Measurements from ENCODE around the gene DCP1A. TPM values are rescaled to one million over a fixed set of nuclear protein-coding genes. Genes with fewer than 3 reads are reported as not detected.

DCP1A gene
- total and polyA plus RNA-seq, 9 of the 15 experiments (the other 6 are each of a cell fraction or from before 2014, with no cell fraction given) = 6.6 to 33.7 (median 13.3) TPM

- TF ChIP-seq XRCC3 (IDR thresholded peaks at IDR 0.05) = no peak
- WGBS (ENCODE audit: insufficient coverage, low coverage, missing lambda C conversion rate) = 0% methylated on average over 1 of the region's 1 CpG
- no peak for FAIRE-seq
- no peaks in the 10 kb centered on the region for H3K36me3 ChIP-seq (ENCODE audit: control insufficient read depth, insufficient read depth, low read length)
- H3K4me1 ChIP-seq (replicated peaks in 1 of 2; ENCODE audit: control insufficient read depth in 2 of 2, insufficient read depth in 2 of 2, low read length in 2 of 2) = no peaks in the 10 kb centered on the region
- H4K20me1 ChIP-seq (replicated peaks; ENCODE audit: control insufficient read depth, insufficient read depth, low read length) = no peaks in the 10 kb centered on the region
- no peaks in the 10 kb centered on the region for H3K9me1 ChIP-seq (ENCODE audit: control insufficient read depth, insufficient read depth, low read length)
- in situ Hi-C loops (cut with MboI) = no loop called here
- ATAC-seq = no peak
- no peaks in the 10 kb centered on the region for H3K79me2 ChIP-seq (ENCODE audit: control insufficient read depth, insufficient read depth, low read length)
- POLR2A ChIA-PET = no interaction called here
- no peak overlapping the region for H3K9ac ChIP-seq (ENCODE audit: insufficient read depth in 1 of 2, low read depth in 2 of 2, low read length in 2 of 2)
- CTCF ChIA-PET (ENCODE audit: low intra/inter-chr PET ratio) = no interaction called here
- BruUV-seq (replicated peaks) = no TSS peak
- intact Hi-C loops (cut with micrococcal nuclease) = no loop called here
- H2AFZ ChIP-seq (ENCODE audit: low read depth, low read length) = no peak overlapping the region
- H3K27me3 ChIP-seq (ENCODE audit: control insufficient read depth in 2 of 2, insufficient read depth in 2 of 2, low read length in 2 of 2) = no peaks in the 10 kb centered on the region; a peak in 2 of 5 replicates
- no peaks in the 10 kb centered on the region for H3K9me3 ChIP-seq (replicated peaks; ENCODE audit: control insufficient read depth, insufficient read depth, low read depth, low read length)
- H3K4me2 ChIP-seq (ENCODE audit: insufficient read depth, low read length) = no peak overlapping the region
- no peak for DNase-seq (ENCODE audit: extremely low read depth in 1 of 4, low spot score in 3 of 4)
- no peak overlapping the region for H3K4me3 ChIP-seq
- H3K27ac ChIP-seq (ENCODE audit: extremely low read depth, low read depth, low read length) = no peak overlapping the region
These were observed 33.0 kb upstream of the DCP1A start for GRCh38 chr3:53380306-53380705.

DNA sequence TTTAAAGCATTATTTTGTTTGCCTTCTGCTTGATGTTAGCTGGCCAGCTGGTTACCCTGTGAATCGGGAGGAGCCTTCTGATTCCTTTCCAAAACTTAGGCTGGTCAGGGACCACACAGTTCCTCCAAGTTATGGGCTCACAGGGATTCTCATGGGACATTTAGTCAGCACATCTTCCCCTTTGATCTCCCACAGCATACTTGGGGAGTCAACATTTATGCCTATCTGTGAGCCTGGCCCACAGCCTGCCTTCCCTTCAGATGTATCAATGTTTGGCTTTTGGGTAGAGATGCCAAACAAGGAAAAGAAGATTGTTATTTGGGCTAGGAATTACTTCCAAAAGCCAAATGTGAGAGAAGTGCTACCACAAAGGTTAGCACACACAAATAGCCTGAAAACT lies 32.6 kb upstream of the DCP1A start:
- H3K9me3 ChIP-seq (replicated peaks; ENCODE audit: control insufficient read depth, insufficient read depth, low read depth, low read length) = no peaks in the 10 kb centered on the region
- H2AFZ ChIP-seq (ENCODE audit: low read depth, low read length) = no peak overlapping the region
- no peak overlapping the region for H3K9ac ChIP-seq (ENCODE audit: insufficient read depth in 1 of 2, low read depth in 2 of 2, low read length in 2 of 2)
- ATAC-seq = no peak
- no peak overlapping the region for H3K27ac ChIP-seq (ENCODE audit: extremely low read depth, low read depth, low read length)
- BruUV-seq (replicated peaks) = no TSS peak
- no peaks in the 10 kb centered on the region for H3K4me1 ChIP-seq (replicated peaks in 1 of 2; ENCODE audit: control insufficient read depth in 2 of 2, insufficient read depth in 2 of 2, low read length in 2 of 2)
- no peak overlapping the region for H3K4me2 ChIP-seq (ENCODE audit: insufficient read depth, low read length)
- POLR2A ChIA-PET = no interaction called here
- in situ Hi-C loops (cut with MboI) = loop anchor here (10.0 kb wide), 1 partner anchor 335 kb away; no protein-coding TSS in a partner anchor
- CTCF ChIA-PET (ENCODE audit: low intra/inter-chr PET ratio) = no interaction called here
- H3K4me3 ChIP-seq = no peak overlapping the region
- H3K79me2 ChIP-seq (ENCODE audit: control insufficient read depth, insufficient read depth, low read length) = no peaks in the 10 kb centered on the region
- no peak for FAIRE-seq
- H3K9me1 ChIP-seq (ENCODE audit: control insufficient read depth, insufficient read depth, low read length) = no peaks in the 10 kb centered on the region
- 0% methylated on average over 1 of the region's 1 CpG for WGBS (ENCODE audit: insufficient coverage, low coverage, missing lambda C conversion rate)
- H3K27me3 ChIP-seq (ENCODE audit: control insufficient read depth in 2 of 2, insufficient read depth in 2 of 2, low read length in 2 of 2) = no peaks in the 10 kb centered on the region; a peak in 2 of 5 replicates
- no peaks in the 10 kb centered on the region for H4K20me1 ChIP-seq (replicated peaks; ENCODE audit: control insufficient read depth, insufficient read depth, low read length)
- intact Hi-C loops (cut with micrococcal nuclease) = no loop called here
- DNase-seq (ENCODE audit: extremely low read depth in 1 of 4, low spot score in 3 of 4) = no peak
- no peaks in the 10 kb centered on the region for H3K36me3 ChIP-seq (ENCODE audit: control insufficient read depth, insufficient read depth, low read length)
- TF ChIP-seq ZNF57 (CRISPR knock-in tag; IDR thresholded peaks at IDR 0.05) (no peak), SFPQ (IDR thresholded peaks at IDR 0.05; ENCODE audit: low read depth, low read length) (no peak), ZNF184 (CRISPR knock-in tag; IDR thresholded peaks at IDR 0.05) (no peak), THRAP3 (IDR thresholded peaks at IDR 0.05; ENCODE audit: borderline replicate concordance) (no peak), HDAC8 (tag; IDR thresholded peaks at IDR 0.05) (no peak), SIRT6 (IDR thresholded peaks at IDR 0.05; ENCODE audit: low read depth, low read length) (no peak), ARID2 (IDR thresholded peaks at IDR 0.05) (no peak), RBM15 (IDR thresholded peaks at IDR 0.05; ENCODE audit: insufficient read depth, low read length) (no peak), CEBPG (CRISPR knock-in tag; IDR thresholded peaks at IDR 0.05) (no peak), CEBPG (tag; conservative IDR thresholded peaks at IDR 0.05 in 1 of 2, IDR thresholded peaks at IDR 0.05 in 1 of 2) (no peak)
- TF ChIP-seq, protein P1, sequence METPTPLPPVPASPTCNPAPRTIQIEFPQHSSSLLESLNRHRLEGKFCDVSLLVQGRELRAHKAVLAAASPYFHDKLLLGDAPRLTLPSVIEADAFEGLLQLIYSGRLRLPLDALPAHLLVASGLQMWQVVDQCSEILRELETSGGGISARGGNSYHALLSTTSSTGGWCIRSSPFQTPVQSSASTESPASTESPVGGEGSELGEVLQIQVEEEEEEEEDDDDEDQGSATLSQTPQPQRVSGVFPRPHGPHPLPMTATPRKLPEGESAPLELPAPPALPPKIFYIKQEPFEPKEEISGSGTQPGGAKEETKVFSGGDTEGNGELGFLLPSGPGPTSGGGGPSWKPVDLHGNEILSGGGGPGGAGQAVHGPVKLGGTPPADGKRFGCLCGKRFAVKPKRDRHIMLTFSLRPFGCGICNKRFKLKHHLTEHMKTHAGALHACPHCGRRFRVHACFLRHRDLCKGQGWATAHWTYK (CRISPR knock-in tag; IDR thresholded peaks at IDR 0.05) = no peak

Data from K562 (cell line).